HL-60 (cell line): ENCODE measurements around the gene TMEM248.

ENCODE experiments used
- CTCF ChIP-seq: IDR thresholded peaks from one replicate; pipeline ENCODE4 v1.5.1; 2011; ENCODE audit warnings: low read length, control low read depth, inconsistent platforms; ENCODE audit not compliant: insufficient read depth
- GABPA ChIP-seq: IDR thresholded peaks from 2 replicates; pipeline ENCODE4 v1.6.1; 2012; ENCODE audit warnings: low read depth
- POLR2AphosphoS5 ChIP-seq: IDR thresholded peaks from 2 replicates; pipeline ENCODE4 v1.6.1; 2012; ENCODE audit warnings: low read depth
- REST ChIP-seq: IDR thresholded peaks from 2 replicates; pipeline ENCODE4 v1.6.1; 2012; ENCODE audit warnings: low read depth; ENCODE audit not compliant: insufficient replicate concordance

GRCh38 chr7:66913118-66914037 is 7.6 kb upstream of the TMEM248 start:
- TF ChIP-seq CTCF, result no peak
- no peak for TF ChIP-seq GABPA
- no peak for TF ChIP-seq POLR2AphosphoS5
- no peak for TF ChIP-seq REST
